ENCODE results near the gene ABCD3.

DNA sequence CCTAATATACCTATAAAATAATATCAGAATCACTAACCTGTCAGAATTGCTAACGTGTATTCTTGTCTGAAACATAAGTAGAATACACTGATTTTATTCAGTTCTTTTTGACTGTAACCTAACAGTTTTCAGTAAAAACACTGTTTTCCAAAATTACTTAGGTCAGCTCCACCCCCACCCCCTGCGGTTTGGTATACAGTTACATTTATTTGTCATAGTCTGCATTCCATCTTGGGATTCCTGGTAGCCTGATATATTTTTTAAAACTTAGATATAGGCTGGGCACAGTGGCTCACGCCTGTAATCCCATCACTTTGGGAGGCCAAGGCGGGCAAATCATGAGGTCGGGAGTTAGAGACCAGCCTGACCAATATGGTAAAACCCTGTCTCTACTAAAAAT, 19.8 kb upstream of the ABCD3 start:
- TF ChIP-seq, protein P1, sequence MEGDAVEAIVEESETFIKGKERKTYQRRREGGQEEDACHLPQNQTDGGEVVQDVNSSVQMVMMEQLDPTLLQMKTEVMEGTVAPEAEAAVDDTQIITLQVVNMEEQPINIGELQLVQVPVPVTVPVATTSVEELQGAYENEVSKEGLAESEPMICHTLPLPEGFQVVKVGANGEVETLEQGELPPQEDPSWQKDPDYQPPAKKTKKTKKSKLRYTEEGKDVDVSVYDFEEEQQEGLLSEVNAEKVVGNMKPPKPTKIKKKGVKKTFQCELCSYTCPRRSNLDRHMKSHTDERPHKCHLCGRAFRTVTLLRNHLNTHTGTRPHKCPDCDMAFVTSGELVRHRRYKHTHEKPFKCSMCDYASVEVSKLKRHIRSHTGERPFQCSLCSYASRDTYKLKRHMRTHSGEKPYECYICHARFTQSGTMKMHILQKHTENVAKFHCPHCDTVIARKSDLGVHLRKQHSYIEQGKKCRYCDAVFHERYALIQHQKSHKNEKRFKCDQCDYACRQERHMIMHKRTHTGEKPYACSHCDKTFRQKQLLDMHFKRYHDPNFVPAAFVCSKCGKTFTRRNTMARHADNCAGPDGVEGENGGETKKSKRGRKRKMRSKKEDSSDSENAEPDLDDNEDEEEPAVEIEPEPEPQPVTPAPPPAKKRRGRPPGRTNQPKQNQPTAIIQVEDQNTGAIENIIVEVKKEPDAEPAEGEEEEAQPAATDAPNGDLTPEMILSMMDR (conservative IDR thresholded peaks at IDR 0.05; ENCODE audit: low read depth, low read length), result no peak
- no peak for TF ChIP-seq MAZ (IDR thresholded peaks at IDR 0.05; ENCODE audit: borderline replicate concordance, low read depth, low read length)
- TF ChIP-seq POLR2A (IDR thresholded peaks at IDR 0.05; ENCODE audit: low read depth, low read length), result no peak
- TF ChIP-seq FOS (IDR thresholded peaks at IDR 0.05; ENCODE audit: low read depth, low read length), result no peak
- no peak for TF ChIP-seq RAD21 (IDR thresholded peaks at IDR 0.05; ENCODE audit: low read length)
- no peak for TF ChIP-seq MXI1 (IDR thresholded peaks at IDR 0.05; ENCODE audit: borderline replicate concordance, low read depth, low read length)
